Measurements from ENCODE around the gene ATP11A.
A peak's percentile ranks its signal among the peaks of the same experiment; 100 is the strongest.

ATP11A gene

GRCh38 chr13:112689303-112690245 is at the start of gene ATP11A (continued):
- TF ChIP-seq ZNF518A (tag by site-specific recombination; conservative IDR thresholded peaks at IDR 0.05; ENCODE audit: low read depth) (no peak), OSR2 (tag by site-specific recombination; IDR thresholded peaks at IDR 0.05) (peak; percentile 16; the same call in 1 of the 2 replicates), ZNF266 (tag by site-specific recombination; IDR thresholded peaks at IDR 0.05; ENCODE audit: low read depth) (no peak), ZNF629 (tag by site-specific recombination; IDR thresholded peaks at IDR 0.05) (0 out of 2 replicates have a peak, but pooled peaks have one; percentile 32), ZXDB (tag by site-specific recombination; IDR thresholded peaks at IDR 0.05) (no peak; the same call in 1 of the 2 replicates), ZNF654 (tag by site-specific recombination; IDR thresholded peaks at IDR 0.05; ENCODE audit: low read depth) (no peak), ZNF274 (IDR thresholded peaks at IDR 0.05; ENCODE audit: low read length) (no peak), ZNF274 (tag by site-specific recombination; IDR thresholded peaks at IDR 0.05; ENCODE audit: borderline replicate concordance) (no peak), SETDB1 (IDR thresholded peaks at IDR 0.05; ENCODE audit: insufficient read length, low read length) (no peak), ZNF514 (tag by site-specific recombination; IDR thresholded peaks at IDR 0.05) (no peak), SCRT2 (tag by site-specific recombination; IDR thresholded peaks at IDR 0.05) (peak; percentile 96), ZNF398 (tag by site-specific recombination; IDR thresholded peaks at IDR 0.05) (no peak), ZNF830 (tag by site-specific recombination; IDR thresholded peaks at IDR 0.05; ENCODE audit: low read depth) (no peak), ZSCAN30 (tag by site-specific recombination; IDR thresholded peaks at IDR 0.05) (no peak), ZNF292 (tag by site-specific recombination; IDR thresholded peaks at IDR 0.05; ENCODE audit: borderline replicate concordance, low read depth) (no peak), ZNF596 (tag by site-specific recombination; IDR thresholded peaks at IDR 0.05) (peak; percentile 24; the same call in 1 of the 2 replicates), ZNF114 (tag by site-specific recombination; IDR thresholded peaks at IDR 0.05) (no peak), KLF9 (tag by site-specific recombination; IDR thresholded peaks at IDR 0.05; ENCODE audit: low read depth) (no peak), ZNF148 (tag by site-specific recombination; IDR thresholded peaks at IDR 0.05; ENCODE audit: borderline replicate concordance) (no peak), ZNF747 (tag by site-specific recombination; IDR thresholded peaks at IDR 0.05) (no peak), EGR2 (tag by site-specific recombination; IDR thresholded peaks at IDR 0.05; ENCODE audit: low read depth) (peak; percentile 48; the same call in 1 of the 2 replicates), ZNF362 (tag by site-specific recombination; IDR thresholded peaks at IDR 0.05) (no peak), ZNF239 (tag by site-specific recombination; IDR thresholded peaks at IDR 0.05) (no peak), ZNF423 (tag by site-specific recombination; IDR thresholded peaks at IDR 0.05) (peak; percentile 42; the same call in 1 of the 2 replicates), ZNF707 (tag by site-specific recombination; IDR thresholded peaks at IDR 0.05) (no peak), BCL6B (tag by site-specific recombination; IDR thresholded peaks at IDR 0.05) (no peak), SCRT1 (tag by site-specific recombination; IDR thresholded peaks at IDR 0.05; ENCODE audit: borderline replicate concordance) (peak; percentile 53; the same call in 1 of the 2 replicates)

All from HEK293 (cell line).